Liver (tissue), 9 donors: Measurements from ENCODE around the gene COL9A3. TPM values are rescaled to one million over a fixed set of nuclear protein-coding genes. Genes with fewer than 3 reads are reported as not detected.

Source experiments
- DNase-seq: peaks from one replicate; pipeline ENCODE4 v3.0.0-alpha.2; 2017; ENCODE audit warnings: low spot score
- H3K27ac ChIP-seq, 2 donors: one replicate each; pipeline ENCODE4 v1.7.0; 2013; ENCODE audit warnings: inconsistent platforms in 2 of 2, low read length in 2 of 2, control low read depth in 1 of 2, low read depth in 1 of 2, mild to moderate bottlenecking in 1 of 2
- H3K27me3 ChIP-seq, 4 donors: one replicate each; pipeline versions ENCODE4 v1.6.1 to v1.7.0; 2013; ENCODE audit warnings: low read length in 3 of 4, inconsistent platforms in 1 of 4, mild to moderate bottlenecking in 1 of 4, moderate library complexity in 1 of 4; ENCODE audit not compliant: control insufficient read depth in 4 of 4, insufficient read depth in 4 of 4
- H3K36me3 ChIP-seq, 4 donors: one replicate each; pipeline versions ENCODE4 v1.6.1 to v1.7.0; 2013; ENCODE audit warnings: low read length in 3 of 4, mild to moderate bottlenecking in 3 of 4, low read depth in 1 of 4, moderate library complexity in 1 of 4; ENCODE audit not compliant: control insufficient read depth in 4 of 4, insufficient read depth in 3 of 4
- H3K4me1 ChIP-seq, 4 donors: one replicate each; pipeline versions ENCODE4 v1.6.1 to v1.7.0; 2013; ENCODE audit warnings: low read length in 3 of 4, mild to moderate bottlenecking in 3 of 4, moderate library complexity in 1 of 4; ENCODE audit not compliant: control insufficient read depth in 4 of 4, insufficient read depth in 4 of 4
- H3K4me3 ChIP-seq, 3 donors: one replicate each; pipeline versions ENCODE4 v1.6.1 to v1.7.0; 2013; ENCODE audit warnings: low read length in 3 of 3, control low read depth in 1 of 3, low read depth in 1 of 3, mild to moderate bottlenecking in 1 of 3
- H3K9ac ChIP-seq, 2 donors: one replicate each; pipeline ENCODE4 v1.7.0; 2013; ENCODE audit warnings: low read length in 2 of 2, mild to moderate bottlenecking in 2 of 2, moderate library complexity in 2 of 2, control low read depth in 1 of 2, low read depth in 1 of 2
- H3K9me3 ChIP-seq, 4 donors: one replicate each; pipeline versions ENCODE4 v1.6.1 to v1.7.0; 2013; ENCODE audit warnings: low read length in 3 of 4; ENCODE audit not compliant: control insufficient read depth in 4 of 4
- ATF3 ChIP-seq: IDR thresholded peaks from 2 replicates; pipeline ENCODE4 v1.6.1; 2016; ENCODE audit warnings: antibody characterized with exemption
- CTCF ChIP-seq: fragments of 150-350 bp; IDR thresholded peaks from 2 replicates; pipeline ENCODE4 v1.5.1; 2017; ENCODE audit warnings: improper control_type of control experiment, low read depth, low read length; ENCODE audit not compliant: missing input control
- FOXA1 ChIP-seq: IDR thresholded peaks from 2 replicates; pipeline ENCODE4 v1.6.1; 2016; ENCODE audit warnings: antibody characterized with exemption
- FOXA2 ChIP-seq: IDR thresholded peaks from 2 replicates; pipeline ENCODE4 v1.6.1; 2016; ENCODE audit warnings: antibody characterized with exemption
- GABPA ChIP-seq, 2 donors: IDR thresholded peaks in 1 of 2; conservative IDR thresholded peaks in 1 of 2; 2 replicates each; pipeline ENCODE4 v1.6.1; 2016; ENCODE audit warnings: antibody characterized with exemption in 2 of 2, mild to moderate bottlenecking in 1 of 2, moderate library complexity in 1 of 2
- HNF4A ChIP-seq, 2 donors: conservative IDR thresholded peaks; 2 replicates each; pipeline ENCODE4 v1.6.1; 2016; ENCODE audit warnings: antibody characterized with exemption in 2 of 2, mild to moderate bottlenecking in 2 of 2
- HNF4G ChIP-seq: IDR thresholded peaks from 2 replicates; pipeline ENCODE4 v1.6.1; 2016; ENCODE audit warnings: antibody characterized with exemption
- JUND ChIP-seq, 2 donors: IDR thresholded peaks; 2 replicates each; pipeline ENCODE4 v1.6.1; 2016; ENCODE audit warnings: antibody characterized with exemption in 2 of 2
- MAX ChIP-seq: IDR thresholded peaks from 2 replicates; pipeline ENCODE4 v1.6.1; 2016; ENCODE audit warnings: antibody characterized with exemption
- NR2F2 ChIP-seq: IDR thresholded peaks from 2 replicates; pipeline ENCODE4 v1.6.1; 2016; ENCODE audit warnings: antibody characterized with exemption
- REST ChIP-seq: IDR thresholded peaks from 2 replicates; pipeline ENCODE4 v1.6.1; 2016; ENCODE audit warnings: antibody characterized with exemption, mild to moderate bottlenecking
- RXRA ChIP-seq, 2 donors: IDR thresholded peaks; 2 replicates each; pipeline ENCODE4 v1.6.1; 2017 to 2018; ENCODE audit warnings: antibody characterized with exemption in 2 of 2, mild to moderate bottlenecking in 1 of 2
- SP1 ChIP-seq: IDR thresholded peaks from 2 replicates; pipeline ENCODE4 v1.6.1; 2018; ENCODE audit warnings: antibody characterized with exemption, mild to moderate bottlenecking
- TAF1 ChIP-seq: conservative IDR thresholded peaks from 2 replicates; pipeline ENCODE4 v1.6.1; 2016; ENCODE audit warnings: antibody characterized with exemption, mild to moderate bottlenecking
- YY1 ChIP-seq: IDR thresholded peaks from 2 replicates; pipeline ENCODE4 v1.6.1; 2016; ENCODE audit warnings: antibody characterized with exemption, mild to moderate bottlenecking
- WGBS: extraction: QIAGEN DNeasy Blood & Tissue Kit; methylation state at CpG from one replicate; pipeline ENCODE4 v1.1.7; 2013; 5-methylcytosine and 5-hydroxymethylcytosine counted together
- polyA plus RNA-seq, 2 donors: library from polyadenylated mRNA; stranded (reverse) in 1 of 2; unstranded in 1 of 2; fragments of 200-250 nt in 1 of 2; fragments of >200 nt in 1 of 2; fragmentation: Nextera tagmentation in 1 of 2; extraction: Ambion mirVana in 1 of 2; gene quantifications; one replicate each; pipeline versions ENCODE4 v1.2.1 to v1.2.3, GENCODE V29; 2013 to 2015
- total RNA-seq, 2 donors: library from RNA; depleted of rRNA; stranded (reverse); fragments of >200 nt; gene quantifications; one replicate each; pipeline ENCODE4 v1.2.3, GENCODE V29; 2014
- donor health status: healthy.
- donor health status: healthy.
- donor health status: healthy.
- donor health status: healthy.
- donor health status: healthy.

COL9A3 gene
- total and polyA plus RNA-seq, 4 donors: 0.92 to 2.0 (median 1.1) TPM

- no peak for TF ChIP-seq HNF4A (conservative IDR thresholded peaks at IDR 0.05)
These were observed 56.0 kb downstream of the COL9A3 start (continued) for GRCh38 chr20:62872862-62873261.

- no peaks in the 10 kb centered on the region for H3K9me3 ChIP-seq
- 81% methylated on average over 7 of the region's 7 CpGs for WGBS
- no peak for DNase-seq
These were observed 56.4 kb downstream of the COL9A3 start for GRCh38 chr20:62873280-62873679.

More at GRCh38 chr20:62873280-62873679, 56.4 kb downstream of the COL9A3 start:
- TF ChIP-seq GABPA (IDR thresholded peaks at IDR 0.05 in 1 of 2, conservative IDR thresholded peaks at IDR 0.05 in 1 of 2) (no peak), FOXA1 (no peak), TAF1 (no peak), RXRA (IDR thresholded peaks at IDR 0.05) (no peak), ATF3 (no peak), MAX (no peak), YY1 (no peak), JUND (IDR thresholded peaks at IDR 0.05) (no peak), REST (no peak), NR2F2 (no peak), HNF4G (no peak), SP1 (no peak), FOXA2 (no peak), CTCF (no peak)
- Histone ChIP-seq H3K27ac (no peak overlapping the region), H3K36me3 (no peaks in the 10 kb centered on the region), H3K4me3 (no peak overlapping the region), H3K9ac (no peak overlapping the region), H3K27me3 (no peaks in the 10 kb centered on the region), H3K4me1 (peaks cover 0 to 9% (median 4%) of the 10 kb centered on the region in 4 donors)
